Small intestine (tissue), 7 donors: ENCODE results near the gene DAPK1. TPM values are rescaled to one million over a fixed set of nuclear protein-coding genes. Genes with fewer than 3 reads are reported as not detected.

Experiments used
- DNase-seq, 2 donors: peaks; one replicate each; pipeline versions ENCODE4 v3.0.0 to v3.0.0-alpha.2; 2013
- FAIRE-seq: peaks from 2 replicates; lab custom pipeline; 2012; peaks lifted over from hg19 to GRCh38; lab: Jason Lieb, UNC
- H3K27ac ChIP-seq, 3 donors: one replicate each; pipeline ENCODE4 v1.5.1; 2013; ENCODE audit warnings: low read length in 2 of 3, mild to moderate bottlenecking in 2 of 3, control low read depth in 1 of 3, inconsistent platforms in 1 of 3, low read depth in 1 of 3, moderate library complexity in 1 of 3
- H3K27me3 ChIP-seq, 3 donors: one replicate each; pipeline ENCODE4 v1.6.1; 2013; ENCODE audit warnings: low read length in 3 of 3, inconsistent platforms in 1 of 3; ENCODE audit not compliant: control insufficient read depth in 3 of 3, insufficient read depth in 3 of 3
- H3K36me3 ChIP-seq, 3 donors: one replicate each; pipeline ENCODE4 v1.6.1; 2013; ENCODE audit warnings: low read length in 3 of 3, inconsistent platforms in 1 of 3, low read depth in 1 of 3, mild to moderate bottlenecking in 1 of 3, moderate library complexity in 1 of 3; ENCODE audit not compliant: control insufficient read depth in 3 of 3, insufficient read depth in 2 of 3
- H3K4me1 ChIP-seq, 3 donors: one replicate each; pipeline ENCODE4 v1.6.1; 2013; ENCODE audit warnings: low read length in 2 of 3, inconsistent platforms in 1 of 3, low read depth in 1 of 3, mild to moderate bottlenecking in 1 of 3, moderate library complexity in 1 of 3; ENCODE audit not compliant: control insufficient read depth in 3 of 3, insufficient read depth in 2 of 3
- H3K4me3 ChIP-seq, 3 donors: one replicate each; pipeline ENCODE4 v1.5.1; 2013; ENCODE audit warnings: low read length in 3 of 3, control low read depth in 1 of 3, inconsistent platforms in 1 of 3, low read depth in 1 of 3, mild to moderate bottlenecking in 1 of 3, moderate library complexity in 1 of 3
- H3K9me3 ChIP-seq, 2 donors: one replicate each; pipeline ENCODE4 v1.6.1; 2013; ENCODE audit warnings: low read depth in 1 of 2, low read length in 1 of 2; ENCODE audit not compliant: control insufficient read depth in 2 of 2, insufficient read depth in 1 of 2
- WGBS, 3 donors: extraction: QIAGEN DNeasy Blood & Tissue Kit; methylation state at CpG; one replicate each; pipeline ENCODE4 v1.1.7; 2013; 5-methylcytosine and 5-hydroxymethylcytosine counted together
- polyA plus RNA-seq, 4 donors: library from polyadenylated mRNA; stranded (reverse) in 3 of 4; unstranded in 1 of 4; fragments of 200-250 nt in 3 of 4; fragments of 120-200 nt in 1 of 4; gene quantifications; one replicate each; pipeline versions ENCODE4 v1.2.1 to v1.2.3, GENCODE V29; 2013
- donor health status: healthy with polysubstance abuse.
- donor health status: control.
- donor health status: control.
- donor health status: Bipolar disorder and iron deficiency.
- donor health status: healthy.

The DAPK1 gene
- polyA plus RNA-seq, 4 donors: 6.8 to 21.7 (median 9.6) TPM

DNA sequence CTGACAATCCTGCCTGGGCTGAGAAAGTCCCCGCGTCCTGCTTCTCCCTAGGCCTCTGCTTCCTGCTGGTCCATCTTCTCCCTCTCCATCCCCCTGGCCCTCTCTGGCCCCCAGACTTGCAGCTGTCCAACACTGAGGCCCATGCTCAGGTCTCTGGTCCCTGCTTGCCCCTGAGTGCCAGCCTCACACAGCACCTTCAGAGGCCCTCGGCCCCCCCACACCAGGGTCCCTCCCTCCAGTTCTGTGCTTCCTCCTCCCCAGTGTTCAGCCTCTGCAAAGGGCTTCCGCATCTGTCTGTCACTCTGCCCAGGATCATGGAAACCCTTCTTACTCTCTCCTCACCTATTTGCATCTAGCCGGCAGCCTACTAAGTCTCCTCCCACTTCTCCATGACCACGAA is 165.9 kb downstream of the DAPK1 start:
- H3K9me3 ChIP-seq: peaks cover 0 to 12% of the 10 kb centered on the region in 2 donors
- no peak for FAIRE-seq
- no peaks in the 10 kb centered on the region for H3K27me3 ChIP-seq
- no peak overlapping the region for H3K4me3 ChIP-seq
- peaks cover 0 to 26% (median 0%) of the 10 kb centered on the region in 3 donors for H3K36me3 ChIP-seq
- no peaks in the 10 kb centered on the region for H3K4me1 ChIP-seq
- no peak overlapping the region for H3K27ac ChIP-seq
- 83 to 91% (median 86%) methylated on average over 6 of the region's 6 CpGs for WGBS, 3 donors
- no peak for DNase-seq

- no peak overlapping the region for H3K27ac ChIP-seq
- H3K9me3 ChIP-seq: peaks cover 0 to 12% of the 10 kb centered on the region in 2 donors
- peaks cover 0 to 26% (median 0%) of the 10 kb centered on the region in 3 donors for H3K36me3 ChIP-seq
- no peak for DNase-seq
- no peaks in the 10 kb centered on the region for H3K4me1 ChIP-seq
- WGBS, 3 donors: 90 to 97% (median 91%) methylated on average over 19 of the region's 19 CpGs
- H3K4me3 ChIP-seq: no peak overlapping the region
- FAIRE-seq: no peak
- no peaks in the 10 kb centered on the region for H3K27me3 ChIP-seq
Observed at GRCh38 chr9:87664153-87665060, 166.7 kb downstream of the DAPK1 start.

DNA sequence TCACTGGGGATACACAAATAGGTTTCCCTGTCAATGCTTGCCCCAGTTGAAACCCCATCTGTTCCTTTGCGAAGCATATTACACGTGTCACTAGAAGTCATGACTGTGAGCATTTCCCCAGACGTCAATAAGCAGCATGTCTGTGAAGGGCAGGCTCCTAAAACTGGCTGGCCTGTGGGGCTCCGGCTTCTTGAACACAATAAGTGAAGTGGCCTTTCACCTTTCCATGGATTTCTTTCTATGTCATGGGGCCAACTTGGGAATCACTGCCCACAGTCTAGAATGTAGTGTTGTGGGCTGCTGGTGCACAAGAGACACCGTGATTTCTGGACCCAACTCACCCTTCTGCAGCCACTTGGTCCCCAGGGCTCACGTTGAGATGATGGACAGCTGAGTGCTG is 167.8 kb downstream of the DAPK1 start:
- Histone ChIP-seq H3K36me3 (peaks cover 0 to 18% (median 0%) of the 10 kb centered on the region in 3 donors), H3K27me3 (no peaks in the 10 kb centered on the region), H3K4me3 (no peak overlapping the region), H3K27ac (no peak overlapping the region), H3K4me1 (no peaks in the 10 kb centered on the region), H3K9me3 (peaks cover 0 to 12% of the 10 kb centered on the region in 2 donors)
- FAIRE-seq (no peak), DNase-seq (no peak)
- 92 to 93% (median 92%) methylated on average over 6 of the region's 6 CpGs for WGBS, 3 donors

DNA sequence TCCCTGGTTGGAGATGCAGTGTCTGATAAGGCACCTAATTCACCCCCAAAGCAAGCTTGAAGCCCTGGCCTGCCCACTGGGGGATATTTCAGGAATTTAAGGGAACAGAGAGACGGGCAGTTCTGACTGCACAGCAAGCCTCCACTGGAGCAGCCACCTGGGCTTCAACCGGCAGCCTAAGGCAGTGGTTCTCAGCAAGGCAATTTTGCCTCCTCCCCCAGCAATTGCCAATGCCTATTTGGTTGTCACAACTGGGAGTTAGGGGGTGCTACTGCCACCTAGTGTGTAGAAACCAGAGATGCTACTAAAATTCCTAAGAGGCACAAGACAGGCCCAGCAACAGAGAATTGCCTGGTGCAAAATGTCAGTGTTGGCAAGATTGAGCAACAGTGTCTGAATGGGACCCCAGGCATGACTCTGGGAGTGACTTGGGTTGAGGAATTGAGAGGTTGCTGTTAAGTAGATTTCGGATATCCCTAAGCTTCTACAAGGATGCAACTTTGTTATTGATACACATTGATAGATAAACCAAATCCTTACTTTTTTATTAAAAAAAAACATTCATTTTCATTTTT is 169.6 kb downstream of the DAPK1 start:
- Histone ChIP-seq H3K36me3 (peaks cover 0 to 27% (median 0%) of the 10 kb centered on the region in 3 donors), H3K4me1 (no peaks in the 10 kb centered on the region), H3K27me3 (no peaks in the 10 kb centered on the region), H3K9me3 (peaks cover 0 to 12% of the 10 kb centered on the region in 2 donors), H3K4me3 (no peak overlapping the region), H3K27ac (no peak overlapping the region)
- WGBS, 3 donors: 79 to 95% (median 91%) methylated on average over 3 of the region's 3 CpGs
- peak in 1 of 2 donors; percentile 21 for DNase-seq
- FAIRE-seq: no peak

DNA sequence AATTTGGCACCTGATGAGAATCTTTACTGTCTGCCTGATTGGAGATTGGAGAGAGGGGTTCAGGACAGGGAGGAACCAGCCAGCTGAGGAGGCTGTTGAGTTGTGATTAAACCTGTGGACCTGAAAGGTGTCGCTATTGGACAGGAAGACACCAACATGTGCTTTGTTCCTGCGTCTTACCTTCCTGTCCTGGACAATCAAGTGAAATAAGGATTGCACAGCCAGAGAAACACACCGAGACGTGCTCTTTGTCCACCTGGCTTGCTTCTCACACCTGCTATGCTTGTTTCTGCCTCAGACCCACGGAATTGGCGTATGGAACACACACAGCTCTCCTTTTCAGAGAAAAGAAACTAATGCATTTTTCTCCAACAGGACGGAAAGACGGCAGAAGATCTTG is 170.6 kb downstream of the DAPK1 start:
- Histone ChIP-seq H3K9me3 (peaks cover 0 to 12% of the 10 kb centered on the region in 2 donors), H3K4me1 (no peaks in the 10 kb centered on the region), H3K27me3 (no peaks in the 10 kb centered on the region), H3K4me3 (no peak overlapping the region), H3K36me3 (peaks cover 0 to 36% (median 0%) of the 10 kb centered on the region in 3 donors), H3K27ac (no peak overlapping the region)
- FAIRE-seq (no peak), DNase-seq (no peak)
- 86 to 91% (median 89%) methylated on average over 8 of the region's 8 CpGs for WGBS, 3 donors

DNA sequence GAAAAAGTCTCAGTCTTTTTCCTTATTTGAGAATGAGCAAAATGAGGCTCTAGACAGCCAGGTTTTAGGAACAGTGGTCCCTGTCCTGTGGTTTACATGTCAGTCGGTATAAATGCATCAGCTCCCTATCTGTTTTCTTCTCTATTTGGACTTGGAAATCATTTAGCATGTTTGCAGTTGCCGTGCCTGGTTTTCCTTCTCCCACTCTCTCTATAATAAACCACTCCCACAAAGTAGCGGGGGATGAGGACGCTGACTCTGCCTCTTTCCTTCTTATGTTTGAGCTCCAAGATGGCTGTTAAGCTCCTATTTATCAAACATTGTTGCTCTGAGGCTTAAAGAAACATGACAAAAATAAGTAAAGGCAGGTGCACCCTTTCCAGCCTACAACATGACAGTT is 171.1 kb downstream of the DAPK1 start:
- H3K36me3 ChIP-seq: peaks cover 0 to 31% (median 0%) of the 10 kb centered on the region in 3 donors
- peaks cover 0 to 12% of the 10 kb centered on the region in 2 donors for H3K9me3 ChIP-seq
- no peaks in the 10 kb centered on the region for H3K4me1 ChIP-seq
- no peak overlapping the region for H3K27ac ChIP-seq
- DNase-seq (no peak), FAIRE-seq (no peak)
- H3K4me3 ChIP-seq: no peak overlapping the region
- WGBS, 3 donors: 75 to 90% (median 77%) methylated on average over 4 of the region's 4 CpGs
- H3K27me3 ChIP-seq: no peaks in the 10 kb centered on the region

DNA sequence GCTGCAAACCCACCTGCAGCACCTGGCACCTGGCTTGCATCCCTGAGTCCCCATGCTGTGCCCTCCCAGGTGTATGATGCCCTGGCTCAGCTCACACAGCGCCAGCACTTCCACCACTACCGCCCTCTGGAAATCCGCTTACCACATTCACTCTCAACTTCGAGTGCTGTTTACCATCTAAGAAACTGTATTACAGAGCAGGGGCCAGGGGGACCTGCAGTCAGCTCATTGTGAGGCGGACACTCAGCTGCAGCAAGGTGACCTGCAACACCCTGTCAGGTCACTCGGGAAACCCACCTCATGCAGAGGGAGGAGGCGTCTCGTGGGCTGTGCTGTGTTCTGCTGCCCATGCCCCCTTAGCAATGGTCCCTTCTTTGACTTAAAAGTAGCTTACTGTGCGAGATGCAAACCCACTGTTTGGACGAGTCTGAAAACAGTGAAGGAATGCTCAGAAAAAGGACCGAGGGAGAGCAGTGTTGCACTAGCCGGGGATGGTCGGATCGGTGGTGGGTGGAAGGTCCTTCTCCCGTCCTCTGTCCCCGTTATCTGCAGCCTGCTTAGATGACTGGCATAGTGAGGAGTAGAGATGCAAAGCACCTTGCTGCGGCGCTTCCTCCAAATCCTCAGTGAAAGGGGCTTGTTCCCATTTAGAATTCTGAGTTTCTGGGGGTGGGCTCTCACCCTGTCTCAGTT is 173.1 kb downstream of the DAPK1 start:
- WGBS, 3 donors: 91 to 92% (median 91%) methylated on average over 18 of the region's 18 CpGs

DNA sequence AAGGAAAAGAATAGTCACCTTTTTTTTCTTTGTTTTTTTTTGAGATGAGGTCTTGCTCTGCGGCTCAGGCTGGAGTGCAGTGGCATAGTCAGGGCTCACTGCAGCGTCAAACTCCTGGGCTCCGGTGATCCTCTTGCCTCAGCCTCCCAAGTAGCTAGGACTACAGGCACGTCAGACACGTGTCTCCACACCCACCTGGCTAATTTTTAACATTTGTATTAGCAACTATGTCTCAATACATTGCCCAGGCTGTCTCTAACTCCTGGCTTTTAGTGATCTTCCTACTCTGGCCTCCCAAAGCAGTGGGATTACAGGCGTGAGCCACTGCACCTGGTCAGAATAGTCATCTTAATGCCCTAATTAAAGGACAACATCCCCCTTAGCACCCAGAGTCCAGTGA is 173.8 kb downstream of the DAPK1 start:
- Histone ChIP-seq H3K27me3 (no peaks in the 10 kb centered on the region), H3K4me1 (no peaks in the 10 kb centered on the region), H3K4me3 (no peak overlapping the region), H3K9me3 (peaks cover 0 to 10% of the 10 kb centered on the region in 2 donors), H3K27ac (no peak overlapping the region), H3K36me3 (peaks cover 0 to 24% (median 0%) of the 10 kb centered on the region in 3 donors)
- FAIRE-seq (no peak), DNase-seq (no peak)
- WGBS, 3 donors: 60 to 81% (median 65%) methylated on average over 6 of the region's 6 CpGs

More for the DNA sequence above, 173.1 kb downstream of the DAPK1 start:
- DNase-seq (no peak), FAIRE-seq (no peak)
- Histone ChIP-seq H3K27me3 (no peaks in the 10 kb centered on the region), H3K27ac (no peak overlapping the region), H3K9me3 (peaks cover 0 to 12% of the 10 kb centered on the region in 2 donors), H3K4me1 (no peaks in the 10 kb centered on the region), H3K4me3 (no peak overlapping the region), H3K36me3 (peaks cover 0 to 24% (median 0%) of the 10 kb centered on the region in 3 donors)
